Measurements from ENCODE around the gene ANKRD29.
"Not testable (repeated sequence)": the region's sequence is repeated elsewhere in the genome, so short reads cannot be mapped to it uniquely, and the experiment has no call there.

The ANKRD29 gene

GRCh38 chr18:23614891-23615290, 47.8 kb downstream of the ANKRD29 start:
- TF ChIP-seq CTCF (conservative IDR thresholded peaks at IDR 0.05; ENCODE audit: low read depth): no peak
- ChIA-PET POLR2A (ENCODE audit: low non-redundant PET) (no interaction called here), CTCF (interaction anchor here (1.0 kb wide), 1 partner anchor 184 kb away, joined by 3 read pairs; no protein-coding TSS in a partner anchor)
- DNase-seq (ENCODE audit: low spot score): no peak
- H3K27ac ChIP-seq: no peak overlapping the region

DNA sequence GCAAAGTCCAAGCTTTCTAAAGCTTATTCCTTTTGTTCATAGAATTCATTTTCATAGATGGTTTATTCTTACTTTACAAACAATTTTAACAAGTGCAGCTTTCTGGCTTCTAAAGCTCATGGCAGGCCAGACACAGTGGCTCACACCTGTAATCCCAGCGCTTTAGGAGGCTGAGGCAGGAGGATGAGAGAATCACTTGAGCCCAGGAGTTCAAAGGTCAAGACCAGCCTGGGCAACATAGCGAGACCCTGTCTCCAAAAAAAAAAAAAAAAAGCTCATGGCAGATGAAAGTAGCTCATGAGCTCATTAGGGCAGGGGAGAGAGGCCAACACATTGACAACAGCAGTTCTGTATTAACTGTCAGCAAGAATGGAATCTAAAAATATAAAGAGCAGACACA, 48.3 kb downstream of the ANKRD29 start:
- no peak for DNase-seq (ENCODE audit: low spot score)
- TF ChIP-seq CTCF (conservative IDR thresholded peaks at IDR 0.05; ENCODE audit: low read depth): no peak
- H3K27ac ChIP-seq: no peak overlapping the region
- ChIA-PET CTCF (interaction anchor here (0.7 to 1.0 kb wide), 2 partner anchors 35 to 185 kb away, joined by 3 to 5 read pairs; no protein-coding TSS in a partner anchor), POLR2A (ENCODE audit: low non-redundant PET) (no interaction called here)

DNA sequence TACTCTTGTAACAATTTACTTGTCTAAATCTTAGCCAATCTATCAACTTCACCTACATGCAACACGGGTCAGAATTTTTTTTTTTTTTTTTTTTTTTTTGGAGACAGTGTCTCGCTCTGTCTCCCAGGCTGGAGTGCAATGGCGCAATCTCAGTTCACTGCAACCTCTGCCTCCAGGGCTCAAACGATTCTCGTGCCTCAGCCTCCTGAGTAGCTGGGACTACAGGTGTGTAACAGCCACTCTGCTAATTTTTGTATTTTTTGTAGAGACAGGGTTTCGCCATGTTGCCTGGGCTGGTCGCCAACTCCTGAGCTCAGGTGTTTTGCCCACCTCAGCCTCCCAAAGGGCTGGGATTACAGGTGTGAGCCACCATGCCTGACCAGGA, 49.6 kb downstream of the ANKRD29 start:
- DNase-seq (ENCODE audit: low spot score); H3K27ac ChIP-seq; POLR2A ChIA-PET (ENCODE audit: low non-redundant PET): not testable (repeated sequence)
- CTCF ChIA-PET: interaction anchor here (2.1 kb wide), 1 partner anchor 9 kb away, joined by 8 read pairs; no protein-coding TSS in a partner anchor

- POLR2A ChIA-PET (ENCODE audit: low non-redundant PET): no interaction called here
- CTCF ChIA-PET: interaction anchor here (0.6 to 2.1 kb wide), 2 partner anchors 9 to 229 kb away, joined by 3 to 8 read pairs; no protein-coding TSS in a partner anchor
- H3K27ac ChIP-seq: no peak overlapping the region
- TF ChIP-seq CTCF (conservative IDR thresholded peaks at IDR 0.05; ENCODE audit: low read depth): no peak
- no peak for DNase-seq (ENCODE audit: low spot score)
These were observed 50.1 kb downstream of the ANKRD29 start for GRCh38 chr18:23612434-23613090.

DNA sequence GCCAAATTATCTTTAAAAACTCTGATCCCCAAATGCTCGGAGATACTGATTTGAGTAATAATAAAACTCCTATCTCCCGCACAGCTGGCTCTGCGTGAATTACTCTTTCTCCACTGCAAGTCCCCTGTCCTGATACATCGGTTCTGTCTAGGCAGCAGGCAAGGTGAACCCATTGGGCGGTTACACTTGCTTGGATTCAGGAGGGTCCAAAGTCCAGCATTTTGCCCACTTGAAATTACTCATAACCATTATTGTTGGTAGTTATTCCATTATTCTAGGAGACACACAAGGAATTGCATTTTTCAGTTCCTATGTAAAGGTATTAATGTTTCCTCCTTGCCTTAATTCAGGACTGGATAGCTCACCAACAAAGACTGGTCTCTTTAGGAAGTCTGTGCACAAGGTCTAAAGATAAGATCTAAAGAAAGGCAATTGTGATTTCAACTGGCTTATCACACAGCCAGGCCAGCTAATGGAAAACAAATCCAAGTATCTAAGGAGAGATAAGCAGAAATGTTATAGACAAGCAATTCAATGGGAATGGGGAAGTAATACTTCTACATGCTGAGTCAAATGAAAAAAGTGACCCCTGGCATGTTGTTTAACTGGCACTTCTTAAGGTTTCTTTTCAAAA, 53.2 kb downstream of the ANKRD29 start:
- DNase-seq (ENCODE audit: low spot score): no peak
- H3K27ac ChIP-seq: no peak overlapping the region
- POLR2A ChIA-PET (ENCODE audit: low non-redundant PET): no interaction called here
- no peak for TF ChIP-seq CTCF (conservative IDR thresholded peaks at IDR 0.05; ENCODE audit: low read depth)
- CTCF ChIA-PET: no interaction called here

DNA sequence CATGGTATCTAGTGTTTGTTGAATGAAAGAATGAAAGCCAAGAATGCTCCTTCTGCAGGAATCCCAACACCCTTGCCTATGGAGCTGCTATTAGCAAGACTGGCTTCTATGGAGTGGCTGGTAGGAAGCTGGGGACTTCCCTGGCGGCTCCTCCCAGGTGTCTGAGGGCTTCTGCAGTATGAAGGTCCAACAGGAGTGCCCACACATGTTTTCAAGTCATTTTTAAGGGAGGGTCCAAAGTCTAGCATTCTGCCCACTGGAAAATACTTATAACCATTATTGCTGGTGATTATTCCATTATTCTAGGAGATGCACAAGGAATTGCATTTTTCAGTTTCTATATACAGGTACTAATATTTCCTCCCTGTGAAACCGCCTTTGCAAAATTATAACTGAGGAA, 54.5 kb downstream of the ANKRD29 start:
- CTCF ChIA-PET: no interaction called here
- no peak for DNase-seq (ENCODE audit: low spot score)
- H3K27ac ChIP-seq: no peak overlapping the region
- no peak for TF ChIP-seq CTCF (conservative IDR thresholded peaks at IDR 0.05; ENCODE audit: low read depth)
- POLR2A ChIA-PET (ENCODE audit: low non-redundant PET): no interaction called here

- no peak overlapping the region for H3K27ac ChIP-seq
- POLR2A ChIA-PET (ENCODE audit: low non-redundant PET): no interaction called here
- CTCF ChIA-PET: interaction anchor here (0.6 kb wide), 1 partner anchor 15 kb away, joined by 3 read pairs; no protein-coding TSS in a partner anchor
- no peak for DNase-seq (ENCODE audit: low spot score)
- no peak for TF ChIP-seq CTCF (conservative IDR thresholded peaks at IDR 0.05; ENCODE audit: low read depth)
These were observed 56.8 kb downstream of the ANKRD29 start for GRCh38 chr18:23605941-23606340.
